Measurements from ENCODE around the gene PDK2. TPM values are rescaled to one million over a fixed set of nuclear protein-coding genes. Genes with fewer than 3 reads are reported as not detected.
A peak's percentile ranks its signal among the peaks of the same experiment; 100 is the strongest.

Gene PDK2
- total and polyA plus RNA-seq, 2 donors: 15.9 to 55.0 TPM

DNA sequence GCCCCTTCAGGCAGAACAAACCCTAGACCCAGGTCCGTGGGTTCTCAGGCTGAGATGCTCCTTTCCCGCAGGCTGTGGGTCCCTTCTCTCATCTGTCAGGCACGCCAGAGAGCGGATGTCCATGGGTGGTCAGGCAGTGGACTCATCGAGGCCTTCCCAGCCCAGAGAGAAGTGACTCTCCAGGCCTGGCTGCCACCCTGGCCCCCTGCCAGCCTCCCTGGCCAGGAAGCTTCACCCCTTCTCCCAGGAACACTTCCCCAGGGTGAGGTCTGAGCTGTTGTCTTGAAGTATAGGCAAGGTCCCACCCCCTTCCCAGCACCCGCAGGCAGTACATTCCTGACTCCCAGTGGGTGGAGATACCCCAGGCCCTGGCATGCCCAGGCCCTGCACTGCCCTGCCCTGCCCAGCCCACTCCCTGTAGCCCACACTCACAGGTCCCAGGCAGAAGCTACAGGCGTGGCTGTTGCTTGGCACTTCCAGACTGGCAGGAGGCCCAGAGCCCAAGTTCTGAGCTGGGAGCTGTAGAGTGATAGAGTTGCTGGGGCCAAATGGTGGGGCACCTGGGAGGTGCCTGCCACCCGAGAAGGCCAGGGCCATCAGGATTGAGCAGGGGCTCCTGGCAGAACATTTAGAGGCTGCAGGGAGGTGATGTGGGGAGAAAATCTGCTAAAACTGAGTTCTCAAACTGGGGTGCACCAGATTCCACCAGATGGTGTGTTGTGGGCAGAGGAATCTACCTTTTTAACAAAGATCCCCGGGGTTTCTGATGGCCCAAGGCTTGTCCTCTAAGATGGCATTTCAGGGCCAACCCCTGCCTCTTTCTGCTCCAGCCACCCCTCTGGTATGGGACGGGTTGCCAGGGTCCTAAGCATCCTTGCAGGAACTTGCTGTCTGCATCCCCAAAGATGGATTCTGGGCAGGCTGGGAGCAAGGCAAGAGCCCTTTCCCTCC, 32.6 kb upstream of the PDK2 start:
- no peak for DNase-seq (ENCODE audit: extremely low spot score)

DNA sequence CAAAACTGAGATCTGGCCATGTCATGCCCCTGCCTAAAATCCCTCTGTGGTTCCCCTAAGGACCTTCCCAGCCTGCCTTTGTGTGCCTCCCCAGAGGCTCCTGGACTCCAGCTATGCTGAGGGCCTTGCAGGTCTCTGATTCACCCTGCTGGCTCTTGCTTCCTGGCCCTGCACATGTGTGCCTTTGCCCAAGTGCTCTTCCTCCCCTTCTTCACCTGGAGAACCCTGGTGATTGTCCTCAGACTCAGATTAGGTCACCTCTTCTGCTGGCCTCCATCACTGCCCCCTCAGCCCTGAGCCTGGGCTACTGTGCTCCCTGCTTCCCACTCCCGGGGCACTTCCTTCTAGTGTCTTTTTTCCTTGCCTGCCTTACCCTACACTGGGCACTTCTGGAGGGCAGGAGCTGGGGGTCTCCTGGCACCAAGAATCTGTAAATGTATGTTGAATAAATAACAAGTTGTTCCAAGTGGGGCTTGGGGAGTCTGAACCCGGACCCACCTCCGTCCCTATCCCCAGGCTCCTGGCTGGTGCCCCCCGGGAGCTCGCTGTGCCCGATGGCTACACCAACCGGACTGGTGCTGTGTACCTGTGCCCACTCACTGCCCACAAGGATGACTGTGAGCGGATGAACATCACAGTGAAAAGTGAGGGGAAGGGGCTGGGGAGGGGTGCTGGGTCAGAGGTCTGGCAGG, 31.4 kb upstream of the PDK2 start:
- Histone ChIP-seq H3K4me3 (ENCODE audit: low read depth, low read length) (no peak overlapping the region), H3K36me3 (ENCODE audit: insufficient read depth) (no peaks in the 10 kb centered on the region), H3K27ac (ENCODE audit: low read depth) (peak overlapping the region; percentile 84), H3K4me1 (ENCODE audit: insufficient read depth) (no peaks in the 10 kb centered on the region)
- WGBS: 92% methylated on average over 8 of the region's 8 CpGs
- DNase-seq (ENCODE audit: extremely low spot score): no peak

More for the DNA sequence above, 32.6 kb upstream of the PDK2 start:
- H3K27ac ChIP-seq (ENCODE audit: low read depth): peak overlapping the region; percentile 77
- H3K4me1 ChIP-seq (ENCODE audit: insufficient read depth): no peaks in the 10 kb centered on the region
- H3K36me3 ChIP-seq (ENCODE audit: insufficient read depth): no peaks in the 10 kb centered on the region
- H3K4me3 ChIP-seq (ENCODE audit: low read depth, low read length): no peak overlapping the region
- 53% methylated on average over 10 of the region's 10 CpGs for WGBS

DNA sequence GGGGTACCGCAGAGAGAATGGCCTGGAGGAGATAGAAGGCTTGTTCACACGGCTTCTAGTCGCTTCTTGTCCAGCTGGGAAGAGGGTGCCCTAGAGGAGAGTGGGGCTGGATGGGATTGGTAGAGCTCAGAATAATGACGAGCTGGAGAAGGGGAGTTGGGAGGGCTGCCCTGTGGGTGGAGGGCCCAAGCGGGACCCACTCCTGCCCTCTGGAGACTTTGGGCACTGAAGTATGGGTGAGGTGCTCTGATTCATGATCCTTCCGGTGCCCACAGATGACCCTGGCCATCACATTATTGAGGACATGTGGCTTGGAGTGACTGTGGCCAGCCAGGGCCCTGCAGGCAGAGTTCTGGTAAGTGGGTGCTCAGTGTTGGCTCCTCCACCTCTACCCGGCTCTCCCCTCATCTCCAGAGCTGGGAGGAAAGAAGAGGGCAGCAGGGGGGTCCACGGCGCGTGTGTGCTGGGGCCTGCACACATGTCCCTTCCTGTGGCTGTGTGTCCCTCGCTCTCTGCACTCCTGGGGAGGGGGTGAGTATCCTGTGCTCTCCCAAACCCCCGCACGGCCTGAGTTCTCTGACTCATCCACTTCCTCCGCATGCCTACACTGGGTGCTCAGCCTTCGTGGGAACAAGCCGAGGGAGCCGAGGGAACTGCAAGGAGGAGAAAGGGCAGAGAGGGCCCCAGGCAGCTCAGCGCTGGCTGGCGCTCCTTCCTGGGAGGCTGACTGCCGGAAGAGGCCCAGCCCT, 30.7 kb upstream of the PDK2 start:
- H3K4me1 ChIP-seq (ENCODE audit: insufficient read depth): no peaks in the 10 kb centered on the region
- no peak overlapping the region for H3K4me3 ChIP-seq (ENCODE audit: low read depth, low read length)
- 48% methylated on average over 20 of the region's 20 CpGs for WGBS
- no peak for DNase-seq (ENCODE audit: extremely low spot score)
- no peaks in the 10 kb centered on the region for H3K36me3 ChIP-seq (ENCODE audit: insufficient read depth)
- peak overlapping the region; percentile 84 for H3K27ac ChIP-seq (ENCODE audit: low read depth)

DNA sequence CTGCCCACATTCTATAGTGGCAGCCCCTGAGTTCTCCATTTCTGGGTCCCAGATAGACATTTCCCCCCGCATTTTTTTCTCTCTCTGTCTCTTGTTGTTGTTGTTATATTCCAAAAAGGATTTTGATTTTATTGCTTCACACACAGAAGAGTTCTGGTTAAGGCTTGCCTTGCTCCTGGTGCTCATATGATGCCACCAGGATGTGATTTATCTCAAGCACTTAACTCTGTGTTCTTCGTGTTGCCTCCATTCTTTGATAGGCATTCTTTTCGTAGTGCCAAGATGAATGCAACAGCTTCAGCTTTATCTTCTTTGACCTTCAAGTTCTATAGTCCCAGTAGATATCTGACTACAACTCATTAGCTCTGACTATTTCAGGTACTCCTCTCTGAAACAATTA, 30.1 kb upstream of the PDK2 start:
- no peak overlapping the region for H3K4me3 ChIP-seq (ENCODE audit: low read depth, low read length)
- WGBS: 42% methylated on average over 3 of the region's 3 CpGs
- peak overlapping the region; percentile 84 for H3K27ac ChIP-seq (ENCODE audit: low read depth)
- no peak for DNase-seq (ENCODE audit: extremely low spot score)
- no peaks in the 10 kb centered on the region for H3K36me3 ChIP-seq (ENCODE audit: insufficient read depth)
- no peaks in the 10 kb centered on the region for H3K4me1 ChIP-seq (ENCODE audit: insufficient read depth)

DNA sequence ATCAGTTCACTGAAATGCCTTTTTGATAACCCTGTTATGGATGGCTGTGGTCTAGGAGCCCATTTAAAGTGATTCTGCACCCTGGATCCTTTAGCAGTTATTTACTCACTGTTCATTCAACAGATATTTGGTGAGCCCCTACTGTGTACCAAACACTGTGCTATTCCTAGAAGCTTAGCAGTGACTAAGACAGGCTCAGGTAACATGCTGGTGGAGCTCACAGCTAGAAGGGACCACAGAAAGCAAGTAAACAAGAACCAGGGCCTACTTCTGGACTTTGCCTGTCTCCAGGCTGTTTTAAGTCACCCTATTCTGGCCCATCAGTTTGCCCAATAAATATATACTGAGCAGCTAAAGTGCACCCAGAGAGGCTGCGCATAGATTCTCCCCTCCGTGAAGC, 28.2 kb upstream of the PDK2 start:
- 96% methylated on average over 2 of the region's 2 CpGs for WGBS
- Histone ChIP-seq H3K36me3 (ENCODE audit: insufficient read depth) (no peaks in the 10 kb centered on the region), H3K27ac (ENCODE audit: low read depth) (no peak overlapping the region), H3K4me1 (ENCODE audit: insufficient read depth) (no peaks in the 10 kb centered on the region), H3K4me3 (ENCODE audit: low read depth, low read length) (no peak overlapping the region)
- no peak for DNase-seq (ENCODE audit: extremely low spot score)

DNA sequence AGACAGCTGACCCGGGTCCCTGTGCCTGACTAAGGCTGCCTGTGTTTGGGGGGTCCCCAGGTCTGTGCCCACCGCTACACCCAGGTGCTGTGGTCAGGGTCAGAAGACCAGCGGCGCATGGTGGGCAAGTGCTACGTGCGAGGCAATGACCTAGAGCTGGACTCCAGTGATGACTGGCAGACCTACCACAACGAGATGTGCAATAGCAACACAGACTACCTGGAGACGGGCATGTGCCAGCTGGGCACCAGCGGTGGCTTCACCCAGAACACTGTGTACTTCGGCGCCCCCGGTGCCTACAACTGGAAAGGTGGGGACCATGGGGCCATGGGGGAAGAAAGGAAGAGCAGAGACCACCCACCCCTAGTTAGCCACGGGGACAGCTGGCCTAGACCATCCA, 27.2 kb upstream of the PDK2 start:
- DNase-seq (ENCODE audit: extremely low spot score): no peak
- H3K4me3 ChIP-seq (ENCODE audit: low read depth, low read length): no peak overlapping the region
- WGBS: 94% methylated on average over 13 of the region's 13 CpGs
- no peaks in the 10 kb centered on the region for H3K4me1 ChIP-seq (ENCODE audit: insufficient read depth)
- H3K36me3 ChIP-seq (ENCODE audit: insufficient read depth): no peaks in the 10 kb centered on the region
- H3K27ac ChIP-seq (ENCODE audit: low read depth): no peak overlapping the region

DNA sequence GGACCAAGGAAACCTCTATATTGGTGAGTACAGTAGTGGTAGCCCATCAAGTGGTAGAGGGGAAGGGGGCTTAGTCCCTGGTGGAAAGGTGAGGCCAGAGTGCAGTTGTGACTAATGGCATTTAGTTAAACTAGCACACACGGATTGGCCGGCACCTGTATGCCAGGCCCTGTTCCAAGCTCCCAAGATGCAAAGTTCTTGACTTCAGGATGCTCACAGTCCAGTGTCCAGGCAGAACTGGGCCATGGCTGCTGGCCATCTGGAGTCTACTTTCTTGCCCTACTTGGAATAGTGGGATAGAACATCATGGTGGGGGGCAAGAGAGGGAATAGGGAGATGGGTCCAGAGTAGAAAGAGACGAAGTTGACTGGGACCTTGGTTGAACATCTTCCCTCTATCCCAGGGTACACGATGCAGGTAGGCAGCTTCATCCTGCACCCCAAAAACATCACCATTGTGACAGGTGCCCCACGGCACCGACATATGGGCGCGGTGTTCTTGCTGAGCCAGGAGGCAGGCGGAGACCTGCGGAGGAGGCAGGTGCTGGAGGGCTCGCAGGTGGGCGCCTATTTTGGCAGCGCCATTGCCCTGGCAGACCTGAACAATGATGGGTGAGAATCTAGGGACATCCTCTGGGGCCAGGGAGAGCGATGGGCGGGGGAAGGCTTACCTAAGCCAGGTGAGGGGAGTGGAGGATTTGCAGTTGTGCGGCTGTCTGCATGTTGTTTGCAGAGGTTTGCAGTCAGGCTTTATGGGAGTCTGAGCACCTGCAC, 24.1 kb upstream of the PDK2 start:
- H3K4me1 ChIP-seq (ENCODE audit: insufficient read depth): no peaks in the 10 kb centered on the region
- no peaks in the 10 kb centered on the region for H3K36me3 ChIP-seq (ENCODE audit: insufficient read depth)
- H3K4me3 ChIP-seq (ENCODE audit: low read depth, low read length): no peak overlapping the region
- 98% methylated on average over 16 of the region's 16 CpGs for WGBS
- H3K27ac ChIP-seq (ENCODE audit: low read depth): no peak overlapping the region
- DNase-seq (ENCODE audit: extremely low spot score): no peak

DNA sequence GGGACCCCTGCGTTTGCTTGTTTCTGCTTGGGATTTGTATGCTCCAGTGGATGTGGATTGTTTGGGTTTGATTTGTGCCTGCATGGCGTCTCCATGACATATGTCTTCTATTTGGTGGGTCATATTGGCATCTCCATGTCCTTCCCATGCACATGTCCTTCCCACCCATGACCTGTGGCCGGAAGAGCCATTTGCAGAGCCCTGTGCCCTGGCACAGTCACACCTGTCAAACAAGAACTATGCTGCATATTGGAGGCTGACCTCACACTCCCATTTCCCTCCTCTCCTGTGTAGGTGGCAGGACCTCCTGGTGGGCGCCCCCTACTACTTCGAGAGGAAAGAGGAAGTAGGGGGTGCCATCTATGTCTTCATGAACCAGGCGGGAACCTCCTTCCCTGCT, 23.5 kb upstream of the PDK2 start:
- Histone ChIP-seq H3K4me1 (ENCODE audit: insufficient read depth) (no peaks in the 10 kb centered on the region), H3K4me3 (ENCODE audit: low read depth, low read length) (no peak overlapping the region), H3K36me3 (ENCODE audit: insufficient read depth) (no peaks in the 10 kb centered on the region), H3K27ac (ENCODE audit: low read depth) (no peak overlapping the region)
- no peak for DNase-seq (ENCODE audit: extremely low spot score)
- WGBS: 86% methylated on average over 6 of the region's 6 CpGs

DNA sequence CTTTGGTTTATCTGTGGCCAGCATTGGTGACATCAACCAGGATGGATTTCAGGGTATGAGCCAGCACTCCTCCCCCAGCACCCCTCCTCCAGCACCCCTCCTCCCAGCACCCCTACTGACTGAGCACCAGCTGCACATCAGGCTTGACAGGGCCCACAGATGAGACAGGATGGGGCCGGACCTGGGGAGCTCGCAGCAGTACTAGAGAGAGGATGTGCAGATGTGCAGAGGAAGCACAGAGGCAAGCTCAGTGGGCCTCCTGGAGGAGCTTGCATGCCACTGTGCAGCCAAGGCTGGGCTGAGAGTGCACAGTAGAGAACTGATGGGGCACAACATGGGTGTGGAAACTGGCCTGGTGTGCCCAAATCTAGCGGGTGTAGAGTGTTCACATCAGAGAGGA, 23.0 kb upstream of the PDK2 start:
- 84% methylated on average over 3 of the region's 3 CpGs for WGBS

DNA sequence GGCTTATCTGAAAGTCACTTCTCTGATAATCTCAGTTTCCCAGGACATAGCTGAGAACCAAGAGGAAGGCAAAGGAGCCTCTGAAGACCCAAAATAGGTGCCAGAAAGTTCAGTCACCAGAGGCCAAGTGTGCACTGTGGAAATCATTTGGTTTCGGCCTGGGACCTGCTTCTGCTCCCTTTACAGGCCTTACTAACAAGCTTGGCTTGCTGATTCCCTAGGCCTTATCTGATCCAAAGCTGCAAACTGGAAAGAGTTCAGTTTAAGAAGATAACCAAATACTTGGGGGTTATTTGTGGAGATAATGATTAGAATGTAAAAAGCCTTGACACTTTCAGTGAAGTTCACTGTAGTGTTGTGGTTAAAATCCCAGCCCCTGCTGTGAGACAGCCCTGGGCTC, 22.2 kb upstream of the PDK2 start:
- Histone ChIP-seq H3K27ac (ENCODE audit: low read depth) (no peak overlapping the region), H3K36me3 (ENCODE audit: insufficient read depth) (no peaks in the 10 kb centered on the region), H3K4me3 (ENCODE audit: low read depth, low read length) (no peak overlapping the region), H3K4me1 (ENCODE audit: insufficient read depth) (no peaks in the 10 kb centered on the region)
- 70% methylated on average over 1 of the region's 1 CpG for WGBS
- DNase-seq (ENCODE audit: extremely low spot score): no peak

More for the DNA sequence above, 23.0 kb upstream of the PDK2 start:
- no peak overlapping the region for H3K27ac ChIP-seq (ENCODE audit: low read depth)
- no peak overlapping the region for H3K4me3 ChIP-seq (ENCODE audit: low read depth, low read length)
- no peaks in the 10 kb centered on the region for H3K36me3 ChIP-seq (ENCODE audit: insufficient read depth)
- no peak for DNase-seq (ENCODE audit: extremely low spot score)
- H3K4me1 ChIP-seq (ENCODE audit: insufficient read depth): no peaks in the 10 kb centered on the region

DNA sequence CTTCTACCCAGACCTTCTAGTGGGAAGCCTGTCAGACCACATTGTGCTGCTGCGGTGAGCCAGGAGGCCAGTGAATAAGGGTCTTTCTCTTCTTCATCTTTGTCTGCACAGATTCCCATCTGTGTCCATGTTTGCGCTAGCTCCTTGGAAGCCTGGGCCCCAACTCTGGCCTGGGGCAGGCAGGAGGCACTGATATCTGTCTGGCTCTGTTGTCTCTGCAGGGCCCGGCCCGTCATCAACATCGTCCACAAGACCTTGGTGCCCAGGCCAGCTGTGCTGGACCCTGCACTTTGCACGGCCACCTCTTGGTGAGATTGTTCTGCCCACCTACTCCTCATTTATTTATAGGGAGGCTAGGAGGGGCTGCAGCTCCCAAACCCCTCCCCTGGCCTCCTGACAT, 20.9 kb upstream of the PDK2 start:
- Histone ChIP-seq H3K27ac (ENCODE audit: low read depth) (no peak overlapping the region), H3K36me3 (ENCODE audit: insufficient read depth) (no peaks in the 10 kb centered on the region), H3K4me3 (ENCODE audit: low read depth, low read length) (no peak overlapping the region), H3K4me1 (ENCODE audit: insufficient read depth) (no peaks in the 10 kb centered on the region)
- WGBS: 93% methylated on average over 6 of the region's 6 CpGs
- no peak for DNase-seq (ENCODE audit: extremely low spot score)

DNA sequence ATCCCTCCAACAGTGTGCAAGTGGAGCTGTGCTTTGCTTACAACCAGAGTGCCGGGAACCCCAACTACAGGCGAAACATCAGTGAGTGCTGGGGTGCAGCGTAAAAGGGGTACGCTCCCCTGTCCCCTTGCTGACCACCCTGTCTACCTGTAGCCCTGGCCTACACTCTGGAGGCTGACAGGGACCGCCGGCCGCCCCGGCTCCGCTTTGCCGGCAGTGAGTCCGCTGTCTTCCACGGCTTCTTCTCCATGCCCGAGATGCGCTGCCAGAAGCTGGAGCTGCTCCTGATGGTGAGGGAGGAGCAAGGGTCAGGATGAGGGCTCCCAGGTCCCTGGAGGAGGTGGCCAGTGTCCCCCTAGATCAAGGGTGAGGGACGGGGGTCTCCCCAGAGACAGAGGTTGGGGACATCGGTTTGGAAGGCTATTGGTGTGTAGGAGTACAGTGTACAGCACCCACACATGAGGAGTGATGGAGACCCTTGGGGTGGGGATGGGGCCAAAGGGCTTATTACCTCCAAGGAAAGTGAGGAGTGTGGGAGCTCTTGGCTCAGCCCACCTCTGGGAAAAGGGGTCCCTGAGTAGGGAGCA, 19.6 kb upstream of the PDK2 start:
- no peaks in the 10 kb centered on the region for H3K36me3 ChIP-seq (ENCODE audit: insufficient read depth)
- 95% methylated on average over 16 of the region's 16 CpGs for WGBS
- H3K27ac ChIP-seq (ENCODE audit: low read depth): no peak overlapping the region
- no peak for DNase-seq (ENCODE audit: extremely low spot score)
- H3K4me1 ChIP-seq (ENCODE audit: insufficient read depth): no peaks in the 10 kb centered on the region
- no peak overlapping the region for H3K4me3 ChIP-seq (ENCODE audit: low read depth, low read length)

DNA sequence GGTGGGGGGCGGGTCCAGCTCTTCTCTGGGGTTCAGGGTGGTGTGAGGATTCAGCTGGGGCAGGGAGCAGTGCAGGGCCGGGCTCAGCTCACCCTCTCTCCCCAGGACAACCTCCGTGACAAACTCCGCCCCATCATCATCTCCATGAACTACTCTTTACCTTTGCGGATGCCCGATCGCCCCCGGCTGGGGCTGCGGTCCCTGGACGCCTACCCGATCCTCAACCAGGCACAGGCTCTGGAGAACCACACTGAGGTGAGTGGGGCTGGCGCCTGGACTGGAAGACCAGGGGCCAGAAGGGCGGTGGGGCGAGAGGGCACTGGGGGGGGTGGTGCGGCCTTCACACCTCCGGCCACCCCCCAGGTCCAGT, 18.9 kb upstream of the PDK2 start:
- no peak for DNase-seq (ENCODE audit: extremely low spot score)

More for the DNA sequence above, 18.9 kb upstream of the PDK2 start:
- 88% methylated on average over 16 of the region's 16 CpGs for WGBS
- Histone ChIP-seq H3K27ac (ENCODE audit: low read depth) (no peak overlapping the region), H3K36me3 (ENCODE audit: insufficient read depth) (no peaks in the 10 kb centered on the region), H3K4me1 (ENCODE audit: insufficient read depth) (no peaks in the 10 kb centered on the region), H3K4me3 (ENCODE audit: low read depth, low read length) (no peak overlapping the region)

Measured in urinary bladder (tissue), 4 donors.